Sigmoid colon (tissue), 4 donors: ENCODE data around the gene PDE1C.

Experiments used
- CTCF ChIP-seq, 4 experiments: fragments of 450-650 bp in 3 of 4; fragments of 200-600 bp in 1 of 4; IDR thresholded peaks; one replicate each; pipeline ENCODE4 v1.5.1; 2016 to 2019; ENCODE audit warnings: antibody characterized with exemption in 4 of 4, mild to moderate bottlenecking in 3 of 4, moderate library complexity in 2 of 4
- EP300 ChIP-seq, 4 donors: sonication (generic); formaldehyde crosslinking; IDR thresholded peaks; one replicate each; pipeline ENCODE4 v1.6.1; 2017; ENCODE audit warnings: antibody characterized with exemption in 4 of 4
- POLR2A ChIP-seq, 2 donors: fragments of 450-650 bp; IDR thresholded peaks; one replicate each; pipeline ENCODE4 v1.6.1; 2016; ENCODE audit warnings: antibody characterized with exemption in 2 of 2, mild to moderate bottlenecking in 2 of 2, moderate library complexity in 2 of 2
- POLR2AphosphoS5 ChIP-seq, 4 donors: sonication (generic); formaldehyde crosslinking; IDR thresholded peaks; one replicate each; pipeline ENCODE4 v1.6.1; 2017; ENCODE audit warnings: antibody characterized with exemption in 4 of 4

- TF ChIP-seq CTCF (IDR thresholded peaks at IDR 0.05) (no peak), POLR2AphosphoS5 (IDR thresholded peaks at IDR 0.05) (no peak), POLR2A (IDR thresholded peaks at IDR 0.05) (no peak), EP300 (IDR thresholded peaks at IDR 0.05) (no peak)
These were observed 47.2 kb downstream of the PDE1C start for GRCh38 chr7:32022966-32023365.
